C4-2B (cell line): ENCODE measurements around the gene CPA1.

ENCODE experiments used
- H3K27ac ChIP-seq: fragments of 450-650 bp; 2 replicates; pipeline ENCODE4 v1.5.1; 2017
- CTCF ChIP-seq: fragments of 450-650 bp; conservative IDR thresholded peaks from 2 replicates; pipeline ENCODE4 v1.5.1; 2017; ENCODE audit warnings: mild to moderate bottlenecking
- ZFX ChIP-seq: fragments of 450-650 bp; IDR thresholded peaks from 2 replicates; pipeline ENCODE4 v1.6.1; 2017

The CPA1 gene

GRCh38 chr7:130341882-130342281, 38.4 kb upstream of the CPA1 start:
- no peak overlapping the region for H3K27ac ChIP-seq
- TF ChIP-seq ZFX, result no peak
- no peak for TF ChIP-seq CTCF

- no peak for TF ChIP-seq ZFX
- TF ChIP-seq CTCF, result no peak
- no peak overlapping the region for H3K27ac ChIP-seq
Measured at GRCh38 chr7:130342701-130343380, 37.5 kb upstream of the CPA1 start.

GRCh38 chr7:130344271-130344866, 35.9 kb upstream of the CPA1 start, which contains the start of gene CPA5:
Gene CPA5 (plus strand): TSS chr7:130344816. CDS start chr7:130346486, 1,670 bp downstream.
- H3K27ac ChIP-seq, result no peak within 1 kb of the TSS
- TF ChIP-seq ZFX (no peak), CTCF (no peak)

GRCh38 chr7:130345136-130345535, 35.2 kb upstream of the CPA1 start:
- no peak for TF ChIP-seq CTCF
- no peak for TF ChIP-seq ZFX
- H3K27ac ChIP-seq, result no peak overlapping the region

GRCh38 chr7:130345725-130346124, 34.6 kb upstream of the CPA1 start:
- no peak for TF ChIP-seq ZFX
- TF ChIP-seq CTCF, result no peak
- H3K27ac ChIP-seq, result no peak overlapping the region

- TF ChIP-seq ZFX (no peak), CTCF (no peak)
- no peak overlapping the region for H3K27ac ChIP-seq
Measured at GRCh38 chr7:130346177-130346905, 34.0 kb upstream of the CPA1 start.

- TF ChIP-seq ZFX (no peak), CTCF (no peak)
- H3K27ac ChIP-seq, result no peak overlapping the region
Measured at GRCh38 chr7:130346941-130347340, 33.4 kb upstream of the CPA1 start.
